GM20000 (cell line): ENCODE measurements around the gene BRSK1.

Experiments used
- DNase-seq: peaks from one replicate; pipeline ENCODE4 v3.0.0; 2012; ENCODE audit warnings: low spot score
- CTCF ChIP-seq: IDR thresholded peaks from 2 replicates; pipeline ENCODE4 v1.5.1; 2012; ENCODE audit warnings: mild to moderate bottlenecking, control low read depth; ENCODE audit errors: extremely low read depth, missing control alignments

BRSK1 gene

DNA sequence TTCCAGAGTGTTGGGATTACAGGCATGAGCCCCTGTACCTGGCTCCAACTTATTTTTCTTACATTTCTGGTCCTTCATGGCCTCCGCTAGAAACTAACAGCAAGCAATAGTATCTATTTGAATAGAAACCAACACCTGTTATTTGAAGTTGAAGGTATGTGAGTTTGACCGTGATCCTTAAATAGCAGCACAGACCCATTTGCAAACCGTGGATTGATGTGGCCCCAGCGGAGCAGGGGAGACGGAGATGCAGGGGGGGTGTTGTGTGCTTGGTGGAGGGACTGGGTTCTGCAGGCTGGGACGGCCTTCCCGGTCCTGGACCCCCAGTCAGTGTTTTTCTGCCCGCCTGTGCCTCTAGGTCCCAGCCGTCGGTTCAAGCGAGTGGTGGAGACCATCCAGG, 24.5 kb downstream of the BRSK1 start:
- TF ChIP-seq CTCF: no peak
- no peak for DNase-seq

- no peak for DNase-seq
- no peak for TF ChIP-seq CTCF
Observed at GRCh38 chr19:55309448-55309847, 25.7 kb downstream of the BRSK1 start.

DNA sequence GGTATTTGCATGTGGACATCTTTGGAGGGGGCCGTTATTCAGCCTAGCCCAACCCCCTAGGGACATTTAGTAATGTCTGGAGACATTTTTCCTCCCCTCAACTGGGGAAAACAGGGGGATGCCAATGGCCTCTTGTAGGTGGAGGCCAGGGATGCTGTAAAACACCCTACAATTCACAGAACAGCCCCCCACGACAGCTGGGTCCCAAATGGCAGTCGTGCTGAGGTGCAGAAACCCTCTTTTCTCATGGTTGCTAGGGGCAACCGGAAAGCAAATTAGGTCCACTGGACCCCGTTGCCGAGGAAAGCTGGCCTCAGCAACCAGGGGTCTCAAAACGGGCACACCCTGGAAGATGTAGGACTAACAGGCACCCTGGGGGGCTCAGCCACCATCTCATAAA, 26.7 kb downstream of the BRSK1 start:
- no peak for TF ChIP-seq CTCF
- DNase-seq: no peak

- no peak for TF ChIP-seq CTCF
- no peak for DNase-seq
Observed at GRCh38 chr19:55311397-55311796, 27.6 kb downstream of the BRSK1 start.

DNA sequence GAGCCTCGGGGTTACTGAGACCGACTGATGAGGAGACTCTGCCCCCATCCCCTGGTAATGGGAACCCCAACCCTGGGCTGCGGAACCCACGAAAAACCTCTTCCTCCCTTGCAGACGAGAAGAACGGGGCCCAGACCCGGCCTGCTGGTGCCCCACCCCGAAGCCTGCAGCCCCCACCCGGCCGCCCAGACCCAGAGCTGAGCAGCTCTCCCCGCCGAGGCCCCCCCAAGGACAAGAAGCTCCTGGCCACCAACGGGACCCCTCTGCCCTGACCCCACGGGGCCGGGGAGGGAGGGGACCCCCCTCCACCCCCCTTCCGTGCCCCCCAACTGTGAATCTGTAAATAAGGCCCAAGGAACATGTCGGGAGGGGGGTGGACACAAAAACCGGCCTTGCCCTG, 28.0 kb downstream of the BRSK1 start:
- no peak for TF ChIP-seq CTCF
- DNase-seq: no peak

DNA sequence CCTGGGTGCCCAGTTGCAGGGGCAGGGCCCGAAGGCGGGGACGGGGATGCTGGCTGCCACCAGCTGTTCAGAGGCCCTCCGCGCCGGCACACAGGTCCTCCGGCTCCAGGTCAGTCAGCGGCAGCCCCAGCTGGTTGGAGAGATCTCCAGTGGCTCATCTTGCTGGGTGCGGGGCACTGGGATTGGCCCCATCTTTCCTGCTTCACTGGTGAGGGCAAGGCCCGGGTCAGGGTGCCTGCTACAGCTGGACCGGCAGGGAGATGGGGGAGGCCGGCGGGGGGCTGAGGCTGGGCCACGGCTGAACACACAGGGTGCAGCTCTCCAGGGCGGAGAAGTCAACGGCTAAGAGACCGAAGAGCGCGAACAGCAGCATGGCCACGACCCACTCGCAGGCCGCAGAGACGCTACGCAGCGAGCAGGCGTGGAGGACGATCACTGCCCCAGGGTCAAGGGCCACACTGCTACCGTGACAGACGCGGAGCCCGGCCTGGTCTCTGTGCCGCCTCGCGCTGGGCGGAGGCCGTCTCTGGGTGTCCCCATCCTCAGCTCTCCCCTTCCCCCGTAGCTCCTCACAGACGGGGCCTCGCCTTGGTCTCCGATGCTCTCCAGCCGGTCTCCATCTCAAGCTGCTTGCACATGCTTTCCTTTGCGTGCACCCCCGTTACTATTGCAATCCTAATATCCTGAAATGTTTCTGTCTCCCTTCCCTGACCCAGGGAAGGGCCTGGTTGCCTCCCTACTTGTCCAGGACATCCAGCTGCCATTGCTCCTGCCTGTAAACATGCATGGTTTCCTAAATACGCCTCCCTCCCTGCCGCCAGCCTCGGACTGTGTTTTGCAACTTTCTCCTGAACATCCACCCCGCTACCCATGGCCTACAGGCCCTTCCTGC, 29.1 kb downstream of the BRSK1 start:
- DNase-seq: no peak
- TF ChIP-seq CTCF: no peak

DNA sequence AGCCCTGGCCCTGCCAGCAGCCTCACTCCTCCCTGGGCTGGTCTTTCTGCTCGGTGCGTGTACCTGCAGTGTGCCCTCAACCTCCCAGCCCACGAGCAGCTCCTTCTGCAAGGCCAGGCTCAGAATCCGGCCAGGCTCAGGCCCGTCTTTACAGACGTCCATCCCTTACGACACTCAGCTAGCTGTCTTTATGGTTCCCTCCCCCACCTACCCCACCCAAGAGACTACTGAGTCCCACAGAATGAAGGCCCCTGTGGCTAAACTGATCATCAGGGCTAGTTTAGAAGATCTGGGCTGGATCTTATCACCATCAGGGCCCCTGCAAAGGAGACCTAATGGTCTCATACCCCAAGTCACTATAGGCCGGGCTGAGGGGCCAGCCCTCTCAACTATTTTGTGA, 30.6 kb downstream of the BRSK1 start:
- DNase-seq: no peak
- no peak for TF ChIP-seq CTCF
